ENCODE data around the gene CCDC200.
A peak's percentile ranks its signal among the peaks of the same experiment; 100 is the strongest.
"Not testable (repeated sequence)": the region's sequence is repeated elsewhere in the genome, so short reads cannot be mapped to it uniquely, and the experiment has no call there.

Gene CCDC200

DNA sequence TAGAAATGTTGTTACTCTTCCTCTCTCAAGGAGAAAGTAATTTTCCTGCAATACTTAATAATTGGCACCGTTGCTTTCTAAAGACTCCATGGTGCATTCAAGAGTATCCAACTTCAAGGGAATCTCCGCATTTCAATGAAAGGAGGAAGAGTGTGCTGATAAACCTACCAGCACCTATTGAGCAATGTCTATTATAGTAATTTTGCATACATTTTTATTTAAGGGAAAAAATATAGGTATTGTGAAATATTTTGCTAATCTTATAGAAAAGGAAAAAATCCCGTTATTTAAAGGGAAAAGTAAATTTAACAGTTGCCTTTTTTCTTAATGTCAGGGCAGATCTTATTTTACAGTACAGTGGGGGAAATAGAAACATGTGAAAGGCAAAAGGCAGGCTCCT is 17.8 kb downstream of the CCDC200 start:
- H3K4me2 ChIP-seq (ENCODE audit: low read length) = peak overlapping the region; percentile 82

DNA sequence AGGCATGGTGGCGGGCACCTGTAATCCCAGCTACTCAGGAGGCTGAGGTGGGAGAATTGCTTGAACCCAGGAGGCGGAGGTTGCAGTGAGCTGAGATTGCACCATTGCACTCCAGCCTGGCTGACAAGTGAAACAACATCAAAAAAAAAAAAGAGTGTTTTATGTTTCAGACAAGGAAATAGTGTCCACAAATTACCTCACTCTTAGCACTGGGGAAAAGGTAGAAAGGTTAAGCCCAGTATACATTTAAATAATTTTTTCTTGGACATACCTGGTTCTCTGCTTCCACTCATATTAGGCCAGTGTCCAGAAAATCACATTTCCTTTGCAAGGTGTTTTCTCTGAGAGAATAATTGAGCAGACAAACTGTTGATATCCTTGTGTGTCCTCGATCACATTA is 25.4 kb downstream of the CCDC200 start:
- not testable (repeated sequence) for H3K79me2 ChIP-seq (ENCODE audit: insufficient read depth, low read length); H3K9me3 ChIP-seq (ENCODE audit: low read length); H3K4me2 ChIP-seq (ENCODE audit: low read length); H3K9ac ChIP-seq (ENCODE audit: low read length); H3K4me3 ChIP-seq (ENCODE audit: low read depth, low read length, poor library complexity, severe bottlenecking); H3K9me2 ChIP-seq (ENCODE audit: low read depth, low read length); H3F3A ChIP-seq (ENCODE audit: insufficient read depth, low read length); H4K20me1 ChIP-seq (ENCODE audit: insufficient read depth, low read length); H3K27me3 ChIP-seq (ENCODE audit: insufficient read depth, low read length); H3K4me1 ChIP-seq (ENCODE audit: insufficient read depth, low read length, severe bottlenecking); H3K27ac ChIP-seq (ENCODE audit: low read depth, low read length, poor library complexity, severe bottlenecking); H2AFZ ChIP-seq (ENCODE audit: low read length)
- H3K36me3 ChIP-seq (ENCODE audit: insufficient read depth, low read length) = peaks cover 62% of the 10 kb centered on the region

More for the DNA sequence above, 17.8 kb downstream of the CCDC200 start:
- no peaks in the 10 kb centered on the region for H3K27me3 ChIP-seq (ENCODE audit: insufficient read depth, low read length)
- peaks cover 26% of the 10 kb centered on the region for H3K4me1 ChIP-seq (ENCODE audit: insufficient read depth, low read length, severe bottlenecking)
- no peak overlapping the region for H3K27ac ChIP-seq (ENCODE audit: low read depth, low read length, poor library complexity, severe bottlenecking)
- H3K9me3 ChIP-seq (ENCODE audit: low read length) = no peaks in the 10 kb centered on the region
- H3F3A ChIP-seq (ENCODE audit: insufficient read depth, low read length) = no peaks in the 10 kb centered on the region
- no peaks in the 10 kb centered on the region for H4K20me1 ChIP-seq (ENCODE audit: insufficient read depth, low read length)
- peaks cover 17% of the 10 kb centered on the region; the same call in 1 of the 2 replicates for H3K36me3 ChIP-seq (ENCODE audit: insufficient read depth, low read length)
- no peak overlapping the region for H2AFZ ChIP-seq (ENCODE audit: low read length)
- H3K79me2 ChIP-seq (ENCODE audit: insufficient read depth, low read length) = no peaks in the 10 kb centered on the region
- no peak for TF ChIP-seq EZH2 (IDR thresholded peaks at IDR 0.05; ENCODE audit: borderline replicate concordance, low read length)
- TF ChIP-seq, protein P1, sequence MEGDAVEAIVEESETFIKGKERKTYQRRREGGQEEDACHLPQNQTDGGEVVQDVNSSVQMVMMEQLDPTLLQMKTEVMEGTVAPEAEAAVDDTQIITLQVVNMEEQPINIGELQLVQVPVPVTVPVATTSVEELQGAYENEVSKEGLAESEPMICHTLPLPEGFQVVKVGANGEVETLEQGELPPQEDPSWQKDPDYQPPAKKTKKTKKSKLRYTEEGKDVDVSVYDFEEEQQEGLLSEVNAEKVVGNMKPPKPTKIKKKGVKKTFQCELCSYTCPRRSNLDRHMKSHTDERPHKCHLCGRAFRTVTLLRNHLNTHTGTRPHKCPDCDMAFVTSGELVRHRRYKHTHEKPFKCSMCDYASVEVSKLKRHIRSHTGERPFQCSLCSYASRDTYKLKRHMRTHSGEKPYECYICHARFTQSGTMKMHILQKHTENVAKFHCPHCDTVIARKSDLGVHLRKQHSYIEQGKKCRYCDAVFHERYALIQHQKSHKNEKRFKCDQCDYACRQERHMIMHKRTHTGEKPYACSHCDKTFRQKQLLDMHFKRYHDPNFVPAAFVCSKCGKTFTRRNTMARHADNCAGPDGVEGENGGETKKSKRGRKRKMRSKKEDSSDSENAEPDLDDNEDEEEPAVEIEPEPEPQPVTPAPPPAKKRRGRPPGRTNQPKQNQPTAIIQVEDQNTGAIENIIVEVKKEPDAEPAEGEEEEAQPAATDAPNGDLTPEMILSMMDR (IDR thresholded peaks at IDR 0.05; ENCODE audit: low read length) = no peak
- peak overlapping the region; percentile 66 for H3K4me3 ChIP-seq (ENCODE audit: low read depth, low read length, poor library complexity, severe bottlenecking)
- H3K9ac ChIP-seq (ENCODE audit: low read length) = peak overlapping the region; percentile 71
- H3K9me2 ChIP-seq (ENCODE audit: low read depth, low read length) = no peaks in the 10 kb centered on the region

DNA sequence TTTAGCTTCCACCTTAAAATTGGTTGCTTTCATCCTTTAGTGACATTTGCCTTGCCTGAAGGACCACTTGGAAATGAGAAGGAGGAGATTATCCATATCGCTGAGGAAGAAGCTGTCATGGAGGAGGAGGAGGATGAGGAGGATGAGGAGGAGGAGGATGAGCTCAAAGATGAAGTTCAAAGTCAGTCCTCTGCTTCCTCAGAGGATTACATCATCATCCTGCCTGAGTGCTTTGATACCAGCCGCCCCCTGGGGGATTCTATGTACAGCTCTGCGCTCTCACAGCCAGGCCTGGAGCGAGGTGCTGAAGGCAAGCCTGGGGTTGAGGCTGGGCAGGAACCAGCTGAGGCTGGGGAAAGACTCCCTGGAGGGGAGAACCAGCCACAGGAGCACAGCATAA is 28.3 kb downstream of the CCDC200 start:
- no peaks in the 10 kb centered on the region for H4K20me1 ChIP-seq (ENCODE audit: insufficient read depth, low read length)
- no peaks in the 10 kb centered on the region for H3K9me3 ChIP-seq (ENCODE audit: low read length)
- H3K9me2 ChIP-seq (ENCODE audit: low read depth, low read length) = no peaks in the 10 kb centered on the region
- no peaks in the 10 kb centered on the region for H3K79me2 ChIP-seq (ENCODE audit: insufficient read depth, low read length)
- no peak overlapping the region for H3K9ac ChIP-seq (ENCODE audit: low read length)
- no peak overlapping the region for H2AFZ ChIP-seq (ENCODE audit: low read length)
- no peaks in the 10 kb centered on the region for H3F3A ChIP-seq (ENCODE audit: insufficient read depth, low read length)
- H3K27me3 ChIP-seq (ENCODE audit: insufficient read depth, low read length) = no peaks in the 10 kb centered on the region
- no peak overlapping the region for H3K4me3 ChIP-seq (ENCODE audit: low read depth, low read length, poor library complexity, severe bottlenecking)
- H3K4me2 ChIP-seq (ENCODE audit: low read length) = no peak overlapping the region
- no peak overlapping the region for H3K27ac ChIP-seq (ENCODE audit: low read depth, low read length, poor library complexity, severe bottlenecking)
- no peaks in the 10 kb centered on the region for H3K4me1 ChIP-seq (ENCODE audit: insufficient read depth, low read length, severe bottlenecking)
- TF ChIP-seq, protein P1 (IDR thresholded peaks at IDR 0.05; ENCODE audit: low read length) = no peak
- no peak for TF ChIP-seq EZH2 (IDR thresholded peaks at IDR 0.05; ENCODE audit: borderline replicate concordance, low read length)
- H3K36me3 ChIP-seq (ENCODE audit: insufficient read depth, low read length) = peaks cover 79% of the 10 kb centered on the region

DNA sequence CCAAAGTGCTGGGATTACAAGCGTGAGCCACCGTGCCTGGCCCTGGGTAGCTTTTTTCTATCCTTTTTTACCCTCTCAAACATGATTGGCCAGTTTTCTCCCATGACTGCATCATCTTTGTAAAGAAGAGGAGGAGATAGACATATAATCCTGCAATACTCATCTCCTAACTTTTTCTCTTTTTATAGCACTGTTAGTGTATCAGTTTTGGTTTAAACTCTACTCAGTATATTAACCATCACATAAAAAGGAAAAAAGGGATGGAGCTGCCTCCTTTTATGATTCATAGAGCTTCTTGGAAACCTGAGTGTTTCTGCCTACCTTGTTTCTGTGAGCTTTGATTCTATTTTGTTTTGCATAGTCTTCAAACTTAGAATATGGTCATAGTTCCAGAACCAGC is 28.8 kb downstream of the CCDC200 start:
- H3K9ac ChIP-seq (ENCODE audit: low read length) = no peak overlapping the region
- H3K79me2 ChIP-seq (ENCODE audit: insufficient read depth, low read length) = no peaks in the 10 kb centered on the region
- no peak overlapping the region for H2AFZ ChIP-seq (ENCODE audit: low read length)
- no peak overlapping the region for H3K4me2 ChIP-seq (ENCODE audit: low read length)
- no peaks in the 10 kb centered on the region for H3K9me3 ChIP-seq (ENCODE audit: low read length)
- peaks cover 84% of the 10 kb centered on the region for H3K36me3 ChIP-seq (ENCODE audit: insufficient read depth, low read length)
- H3K9me2 ChIP-seq (ENCODE audit: low read depth, low read length) = no peaks in the 10 kb centered on the region
- H3K27ac ChIP-seq (ENCODE audit: low read depth, low read length, poor library complexity, severe bottlenecking) = no peak overlapping the region
- no peaks in the 10 kb centered on the region for H4K20me1 ChIP-seq (ENCODE audit: insufficient read depth, low read length)
- TF ChIP-seq, protein P1 (IDR thresholded peaks at IDR 0.05; ENCODE audit: low read length) = no peak
- no peak for TF ChIP-seq EZH2 (IDR thresholded peaks at IDR 0.05; ENCODE audit: borderline replicate concordance, low read length)
- no peaks in the 10 kb centered on the region for H3K27me3 ChIP-seq (ENCODE audit: insufficient read depth, low read length)
- H3K4me3 ChIP-seq (ENCODE audit: low read depth, low read length, poor library complexity, severe bottlenecking) = no peak overlapping the region
- no peaks in the 10 kb centered on the region for H3K4me1 ChIP-seq (ENCODE audit: insufficient read depth, low read length, severe bottlenecking)
- H3F3A ChIP-seq (ENCODE audit: insufficient read depth, low read length) = no peaks in the 10 kb centered on the region
